ENCODE results near the gene PROK2.

The PROK2 gene

DNA sequence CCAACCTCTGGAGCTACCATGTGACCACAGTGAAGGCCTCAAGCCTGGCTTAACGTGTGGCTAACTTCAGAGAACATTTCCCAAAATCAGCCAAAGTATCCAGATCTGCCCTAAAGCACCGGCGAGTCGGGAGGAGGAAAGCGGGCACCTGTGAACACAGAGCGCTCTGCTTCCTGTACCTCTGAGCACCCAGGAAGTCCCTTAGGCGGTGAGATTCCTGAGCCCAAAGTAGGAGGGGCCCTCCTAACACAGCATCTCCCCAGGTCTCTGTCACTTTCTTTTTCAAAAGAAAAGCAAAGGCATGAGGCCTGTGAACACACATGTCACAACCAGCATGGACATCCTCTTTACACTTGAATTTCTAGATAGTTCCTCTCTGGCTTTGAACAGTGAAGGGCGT, 58.8 kb downstream of the PROK2 start:
- TF ChIP-seq, protein P1, sequence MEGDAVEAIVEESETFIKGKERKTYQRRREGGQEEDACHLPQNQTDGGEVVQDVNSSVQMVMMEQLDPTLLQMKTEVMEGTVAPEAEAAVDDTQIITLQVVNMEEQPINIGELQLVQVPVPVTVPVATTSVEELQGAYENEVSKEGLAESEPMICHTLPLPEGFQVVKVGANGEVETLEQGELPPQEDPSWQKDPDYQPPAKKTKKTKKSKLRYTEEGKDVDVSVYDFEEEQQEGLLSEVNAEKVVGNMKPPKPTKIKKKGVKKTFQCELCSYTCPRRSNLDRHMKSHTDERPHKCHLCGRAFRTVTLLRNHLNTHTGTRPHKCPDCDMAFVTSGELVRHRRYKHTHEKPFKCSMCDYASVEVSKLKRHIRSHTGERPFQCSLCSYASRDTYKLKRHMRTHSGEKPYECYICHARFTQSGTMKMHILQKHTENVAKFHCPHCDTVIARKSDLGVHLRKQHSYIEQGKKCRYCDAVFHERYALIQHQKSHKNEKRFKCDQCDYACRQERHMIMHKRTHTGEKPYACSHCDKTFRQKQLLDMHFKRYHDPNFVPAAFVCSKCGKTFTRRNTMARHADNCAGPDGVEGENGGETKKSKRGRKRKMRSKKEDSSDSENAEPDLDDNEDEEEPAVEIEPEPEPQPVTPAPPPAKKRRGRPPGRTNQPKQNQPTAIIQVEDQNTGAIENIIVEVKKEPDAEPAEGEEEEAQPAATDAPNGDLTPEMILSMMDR (IDR thresholded peaks at IDR 0.05; ENCODE audit: low read depth, low read length), result no peak
- DNase-seq (ENCODE audit: extremely low read depth, low read depth), result no peak

DNA sequence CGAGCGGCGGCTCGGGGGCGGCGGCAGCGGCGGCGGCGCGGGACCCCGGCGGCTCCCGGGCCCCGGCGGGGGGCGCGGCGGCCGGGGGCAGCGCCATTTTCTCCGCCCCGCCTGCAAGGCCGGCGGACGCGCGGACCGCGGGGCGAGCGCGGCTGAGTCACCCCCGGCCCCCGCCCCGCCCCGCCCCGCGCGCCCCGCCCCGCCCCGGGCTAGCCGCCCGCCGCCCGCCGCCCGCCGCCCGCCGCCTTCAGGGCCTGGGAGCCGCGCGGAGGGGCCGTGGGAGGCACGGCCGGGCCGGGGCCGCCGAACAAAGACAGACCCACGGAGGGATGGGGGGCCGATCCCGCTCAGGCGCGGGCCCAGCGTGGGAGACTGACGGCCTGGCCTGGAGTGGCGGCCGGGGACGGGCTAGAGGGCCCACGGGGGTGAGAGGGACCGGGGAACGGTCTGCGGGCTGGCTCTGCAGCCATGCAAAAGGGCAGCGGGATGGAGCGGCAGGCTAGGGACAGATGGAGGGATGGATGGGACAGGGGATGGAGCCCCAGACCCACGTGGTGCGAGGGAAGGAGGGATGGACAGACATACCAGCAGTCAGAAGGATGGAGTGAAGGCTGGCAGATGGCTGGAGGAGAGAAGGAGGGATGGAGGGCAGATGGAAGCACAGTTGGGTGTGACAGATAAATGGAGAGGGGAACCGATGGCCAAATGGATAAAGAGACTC, 59.5 kb downstream of the PROK2 start, which contains the start of gene EIF4E3:
Gene EIF4E3 (minus strand): TSS at position 132 of the 721 bp plus-strand sequence. CDS start 35 bp downstream, at position 97.
- DNase-seq (ENCODE audit: extremely low read depth, low read depth), result no peak
- TF ChIP-seq, protein P1 (IDR thresholded peaks at IDR 0.05; ENCODE audit: low read depth, low read length), result no peak

DNA sequence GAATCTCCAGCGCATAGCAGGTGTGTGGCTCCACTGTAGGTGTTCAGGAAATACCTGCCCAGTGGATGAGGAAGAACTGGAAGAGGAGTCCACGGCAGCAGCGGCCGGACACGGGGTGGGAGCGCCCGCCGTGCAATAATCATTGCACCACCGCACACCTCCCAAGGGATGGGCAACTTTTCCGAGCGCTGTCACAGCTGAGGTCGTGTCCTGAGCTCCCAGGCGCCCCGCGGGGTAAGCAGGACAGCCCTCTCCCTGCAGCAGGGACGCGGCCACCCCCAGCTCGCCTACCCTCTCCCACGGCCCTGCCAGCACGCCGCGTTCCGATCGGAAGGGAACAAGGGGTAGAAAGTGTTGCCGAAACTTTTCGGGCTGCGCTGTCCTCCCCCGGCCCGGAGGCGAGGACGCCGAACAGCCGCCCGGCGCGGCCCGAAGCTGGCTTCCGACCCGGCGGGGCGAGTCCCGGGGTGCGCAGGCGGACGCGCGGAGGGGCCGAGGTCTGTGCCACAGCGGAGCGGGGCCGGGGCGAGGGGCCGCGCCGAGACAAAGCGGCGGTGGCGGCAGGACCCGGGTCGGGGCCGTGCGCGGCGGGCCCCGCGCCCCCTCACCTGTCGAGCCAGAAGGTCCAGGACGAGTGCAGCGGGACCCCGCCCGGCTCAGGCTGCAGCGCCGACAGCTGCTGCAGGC, 60.2 kb downstream of the PROK2 start:
- TF ChIP-seq, protein P1 (IDR thresholded peaks at IDR 0.05; ENCODE audit: low read depth, low read length), result no peak
- DNase-seq (ENCODE audit: extremely low read depth, low read depth), result no peak

DNA sequence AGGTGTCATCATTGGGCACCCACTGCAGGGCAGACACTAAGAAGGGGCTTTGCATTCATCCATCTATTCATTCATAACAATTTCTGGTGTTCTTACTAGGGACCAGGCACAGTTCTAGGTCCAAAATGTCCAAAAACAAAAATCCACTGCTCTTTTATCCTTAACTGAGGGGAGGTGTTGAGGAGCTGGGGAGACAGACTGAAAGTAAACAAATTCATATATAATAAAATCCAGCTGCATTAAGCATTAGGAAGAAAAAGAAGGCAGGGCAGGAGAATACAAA, 60.8 kb downstream of the PROK2 start:
- TF ChIP-seq, protein P1 (IDR thresholded peaks at IDR 0.05; ENCODE audit: low read depth, low read length), result no peak
- DNase-seq (ENCODE audit: extremely low read depth, low read depth), result no peak

DNA sequence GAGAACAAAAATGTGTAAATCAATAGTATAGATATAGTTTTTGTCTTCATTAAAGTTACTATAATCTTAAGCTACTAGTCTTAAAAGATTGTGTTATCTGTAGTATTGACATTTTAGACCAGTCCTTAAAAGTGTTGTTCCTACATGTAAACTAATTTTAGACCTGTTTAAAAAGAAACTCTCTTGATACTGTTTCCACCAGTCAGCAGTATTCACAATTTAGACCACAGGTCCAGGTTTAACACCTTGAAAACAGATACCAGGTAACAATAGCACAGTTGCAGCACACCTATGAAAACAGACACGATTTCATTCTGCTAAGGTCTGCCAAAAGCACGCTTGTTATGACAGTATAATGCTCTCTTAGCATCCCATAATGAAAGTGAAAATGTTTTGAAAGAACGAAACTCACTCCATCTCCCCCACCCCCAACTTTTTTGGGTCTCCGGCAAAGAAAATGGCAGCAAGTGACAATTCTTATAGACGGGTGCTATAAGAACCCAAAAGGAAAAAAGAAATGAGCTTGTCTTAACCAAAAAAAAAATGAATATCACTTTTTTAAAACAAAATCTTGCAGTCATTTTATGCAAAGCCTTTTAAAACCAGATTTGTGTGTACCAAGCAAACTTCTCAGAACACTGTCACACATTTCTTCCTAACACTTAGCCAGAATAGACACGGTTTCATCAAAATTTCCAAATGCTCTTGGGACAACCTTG, 61.3 kb downstream of the PROK2 start:
- TF ChIP-seq, protein P1 (IDR thresholded peaks at IDR 0.05; ENCODE audit: low read depth, low read length), result no peak
- DNase-seq (ENCODE audit: extremely low read depth, low read depth), result no peak

DNA sequence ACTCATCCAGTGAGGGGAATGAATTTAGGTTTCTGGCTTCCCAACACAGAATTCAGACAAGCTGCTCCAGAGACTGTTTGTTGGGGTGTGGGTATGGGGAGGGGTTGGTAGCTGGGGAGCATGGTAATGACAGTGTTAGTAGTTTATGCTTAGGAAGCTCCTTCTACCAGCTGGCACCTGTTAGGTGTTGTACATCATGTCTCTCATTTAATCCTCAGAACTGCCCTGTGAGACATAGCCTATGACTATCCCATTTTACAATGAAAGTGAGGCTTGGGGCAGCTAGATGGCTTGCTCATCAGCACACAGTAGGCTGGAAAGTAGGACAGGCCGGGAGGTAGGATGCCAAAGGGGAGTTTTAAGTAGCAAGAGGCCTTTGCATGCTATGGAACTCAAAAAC, 62.3 kb downstream of the PROK2 start:
- TF ChIP-seq, protein P1 (IDR thresholded peaks at IDR 0.05; ENCODE audit: low read depth, low read length), result no peak
- DNase-seq (ENCODE audit: extremely low read depth, low read depth), result no peak
